SK-N-SH (cell line): ENCODE measurements around the gene FGD3. TPM values are rescaled to one million over a fixed set of nuclear protein-coding genes. Genes with fewer than 3 reads are reported as not detected.
"Not testable (repeated sequence)": the region's sequence is repeated elsewhere in the genome, so short reads cannot be mapped to it uniquely, and the experiment has no call there.

Experiments used
- CTCF ChIA-PET: fragments of 300-600, 350-600 bp; formaldehyde crosslinking; extraction: SDS; loops from one replicate; lab custom pipeline; 2021; lab: Yijun Ruan, JAX
- POLR2A ChIA-PET: fragments of 350-600 bp; sonication (Branson Sonifier 250); formaldehyde crosslinking; extraction: SDS; loops from one replicate; lab custom pipeline; 2020; ENCODE audit warnings: antibody characterized with exemption, inconsistent platforms; lab: Yijun Ruan, JAX
- DNase-seq: peaks from one replicate; pipeline ENCODE4 v3.0.0; 2012
- H2AFZ ChIP-seq: fragments of 200-600 bp; sonication (generic); 2 replicates; pipeline ENCODE4 v1.8.1; 2016; ENCODE audit warnings: antibody characterized with exemption, mild to moderate bottlenecking, low read depth
- H3F3A ChIP-seq: fragments of 200-600 bp; sonication (generic); replicated peaks from 2 replicates; pipeline ENCODE3; 2016; ENCODE audit warnings: antibody characterized with exemption, mild to moderate bottlenecking; ENCODE audit not compliant: insufficient read depth
- H3K27ac ChIP-seq, 2 experiments: fragments of 200-500 bp in 1 of 2; fragments of 200-600 bp in 1 of 2; sonication (Bioruptor generic) in 1 of 2; sonication (generic), shearing (Covaris generic) in 1 of 2; 2 replicates each; pipeline versions ENCODE4 v1.5.1 to v1.6.1; 2014 to 2016; ENCODE audit warnings: low read depth in 2 of 2, inconsistent platforms in 1 of 2, low read length in 1 of 2, mild to moderate bottlenecking in 1 of 2, mixed read lengths in 1 of 2
- H3K27me3 ChIP-seq: fragments of 200-600 bp; sonication (generic), shearing (Covaris generic); 2 replicates; pipeline ENCODE4 v1.6.1; 2016; ENCODE audit warnings: mixed run types; ENCODE audit not compliant: insufficient read depth
- H3K36me3 ChIP-seq, 2 experiments: fragments of 200-500 bp in 1 of 2; fragments of 200-600 bp in 1 of 2; sonication (Bioruptor generic) in 1 of 2; sonication (generic) in 1 of 2; replicated peaks in 1 of 2; 2 replicates each; pipeline versions ENCODE3 to v1.5.1; 2014 to 2016; ENCODE audit warnings: low read length in 1 of 2, mild to moderate bottlenecking in 1 of 2; ENCODE audit not compliant: insufficient read depth in 2 of 2, control insufficient read depth in 1 of 2
- H3K4me1 ChIP-seq, 2 experiments: fragments of 200-500 bp in 1 of 2; fragments of 200-600 bp in 1 of 2; sonication (Bioruptor generic) in 1 of 2; sonication (generic), shearing (Covaris generic) in 1 of 2; 2 replicates each; pipeline versions ENCODE4 v1.5.1 to v1.6.1; 2014 to 2016; ENCODE audit warnings: low read depth in 1 of 2, low read length in 1 of 2, mixed run types in 1 of 2; ENCODE audit not compliant: insufficient read depth in 2 of 2, control insufficient read depth in 1 of 2
- H3K4me2 ChIP-seq: fragments of 200-600 bp; sonication (generic), shearing (Covaris generic); 2 replicates; pipeline ENCODE4 v1.6.1; 2017; ENCODE audit warnings: mixed run types
- H3K4me3 ChIP-seq, 2 experiments: fragments of 200-500 bp in 1 of 2; fragments of 200-600 bp in 1 of 2; sonication (Bioruptor generic) in 1 of 2; sonication (generic), shearing (Covaris generic) in 1 of 2; 2 replicates each; pipeline versions ENCODE4 v1.5.1 to v1.8.1; 2014 to 2016; ENCODE audit warnings: low read depth in 2 of 2, inconsistent platforms in 1 of 2, low read length in 1 of 2, mild to moderate bottlenecking in 1 of 2, mixed read lengths in 1 of 2, moderate library complexity in 1 of 2
- H3K79me2 ChIP-seq: fragments of 200-600 bp; sonication (generic); 2 replicates; pipeline ENCODE4 v1.8.1; 2017; ENCODE audit warnings: mild to moderate bottlenecking; ENCODE audit not compliant: insufficient read depth
- H3K9ac ChIP-seq: fragments of 200-600 bp; sonication (generic); 2 replicates; pipeline ENCODE4 v1.6.1; 2017; ENCODE audit warnings: mixed run types
- H3K9me2 ChIP-seq: fragments of 200-600 bp; sonication (generic); 2 replicates; pipeline ENCODE4 v1.6.1; 2017; ENCODE audit warnings: mixed run types
- H3K9me3 ChIP-seq: fragments of 200-600 bp; sonication (generic); 2 replicates; pipeline ENCODE4 v1.6.1; 2017; ENCODE audit warnings: mixed run types, mild to moderate bottlenecking, moderate library complexity
- H4K20me1 ChIP-seq: fragments of 200-600 bp; sonication (generic); 2 replicates; pipeline ENCODE4 v1.6.1; 2017; ENCODE audit warnings: mild to moderate bottlenecking, mixed run types; ENCODE audit not compliant: insufficient read depth
- CTCF ChIP-seq: fragments of 200-600 bp; sonication (generic); IDR thresholded peaks from 2 replicates; pipeline ENCODE4 v1.6.1; 2017; ENCODE audit warnings: antibody characterized with exemption, mild to moderate bottlenecking, moderate library complexity
- ELF1 ChIP-seq: IDR thresholded peaks from 2 replicates; pipeline ENCODE4 v1.4.0; 2012
- FOXJ3 ChIP-seq: sonication (generic); formaldehyde crosslinking; IDR thresholded peaks from 2 replicates; pipeline ENCODE4 v1.5.1; 2020; ENCODE audit warnings: mild to moderate bottlenecking, missing genetic modification reagents
- MXI1 ChIP-seq: IDR thresholded peaks from 2 replicates; pipeline ENCODE4 v1.6.1; 2012; ENCODE audit warnings: mild to moderate bottlenecking, low read depth, low read length, improper control_type of control experiment
- PBX3 ChIP-seq: IDR thresholded peaks from 2 replicates; pipeline ENCODE4; 2012
- RFX5 ChIP-seq: IDR thresholded peaks from 2 replicates; pipeline ENCODE4 v1.6.1; 2012; ENCODE audit warnings: mild to moderate bottlenecking, improper control_type of control experiment, low read length
- SIN3A ChIP-seq: IDR thresholded peaks from 2 replicates; pipeline ENCODE4 v1.6.1; 2012; ENCODE audit warnings: low read depth, mild to moderate bottlenecking, low read length, moderate library complexity, borderline replicate concordance
- SMC3 ChIP-seq: IDR thresholded peaks from 2 replicates; pipeline ENCODE4 v1.6.1; 2012; ENCODE audit warnings: low read depth, low read length, improper control_type of control experiment
- TEAD4 ChIP-seq: IDR thresholded peaks from 2 replicates; pipeline ENCODE4 v1.4.0; 2012; ENCODE audit warnings: mild to moderate bottlenecking, borderline replicate concordance; ENCODE audit not compliant: insufficient read depth
- YY1 ChIP-seq: IDR thresholded peaks from 2 replicates; pipeline ENCODE4 v1.4.0; 2012; ENCODE audit warnings: low read depth, mild to moderate bottlenecking
- WGBS: methylation state at CpG from one replicate; pipeline ENCODE4 v1.1.6; 2017; ENCODE audit warnings: low lambda C conversion rate; 5-methylcytosine and 5-hydroxymethylcytosine counted together
- polyA plus RNA-seq, 3 experiments: library from polyadenylated mRNA; depleted of rRNA; stranded (reverse); fragments of >200 nt; gene quantifications; 2 replicates each; pipeline ENCODE4 v1.2.3, GENCODE V29; 2012
- TF ChIP-seq, protein P1 (sequence below): IDR thresholded peaks from 2 replicates; pipeline ENCODE4 v1.4.0; 2012; ENCODE audit warnings: low read depth, borderline replicate concordance

Gene FGD3, protein sequence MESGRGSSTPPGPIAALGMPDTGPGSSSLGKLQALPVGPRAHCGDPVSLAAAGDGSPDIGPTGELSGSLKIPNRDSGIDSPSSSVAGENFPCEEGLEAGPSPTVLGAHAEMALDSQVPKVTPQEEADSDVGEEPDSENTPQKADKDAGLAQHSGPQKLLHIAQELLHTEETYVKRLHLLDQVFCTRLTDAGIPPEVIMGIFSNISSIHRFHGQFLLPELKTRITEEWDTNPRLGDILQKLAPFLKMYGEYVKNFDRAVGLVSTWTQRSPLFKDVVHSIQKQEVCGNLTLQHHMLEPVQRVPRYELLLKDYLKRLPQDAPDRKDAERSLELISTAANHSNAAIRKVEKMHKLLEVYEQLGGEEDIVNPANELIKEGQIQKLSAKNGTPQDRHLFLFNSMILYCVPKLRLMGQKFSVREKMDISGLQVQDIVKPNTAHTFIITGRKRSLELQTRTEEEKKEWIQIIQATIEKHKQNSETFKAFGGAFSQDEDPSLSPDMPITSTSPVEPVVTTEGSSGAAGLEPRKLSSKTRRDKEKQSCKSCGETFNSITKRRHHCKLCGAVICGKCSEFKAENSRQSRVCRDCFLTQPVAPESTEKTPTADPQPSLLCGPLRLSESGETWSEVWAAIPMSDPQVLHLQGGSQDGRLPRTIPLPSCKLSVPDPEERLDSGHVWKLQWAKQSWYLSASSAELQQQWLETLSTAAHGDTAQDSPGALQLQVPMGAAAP
- polyA plus RNA-seq (2012; rRNA removed): not detected in 2 replicates
- polyA plus RNA-seq (2012; cell fraction: cytosol; rRNA removed): 0.01 TPM in 2 replicates
- not detected in 2 replicates for polyA plus RNA-seq (2012; cell fraction: nucleus; rRNA removed)

GRCh38 chr9:92947268-92948037 is at the start of gene FGD3:
Gene FGD3, plus strand, starts transcription at chr9:92947523. Its CDS starts 28,734 bp downstream, at chr9:92976257.
- Histone ChIP-seq H3K79me2 (no peaks in the 10 kb centered on the region), H3K27me3 (peaks cover 12% of the 10 kb centered on the region), H2AFZ (no peak within 1 kb of the TSS), H3K9ac (no peak within 1 kb of the TSS; the same call in 1 of the 2 replicates), H3K27ac (no peak within 1 kb of the TSS), H3K4me3 (peak within 1 kb of the TSS; percentile 49 to 52), H3K9me2 (no peaks in the 10 kb centered on the region), H3K9me3 (no peaks in the 10 kb centered on the region), H3F3A (no peaks in the 10 kb centered on the region)
- peak; percentile 85 for DNase-seq
- WGBS: 7% methylated on average over 28 of the region's 36 CpGs
- CTCF ChIA-PET: interaction anchor here (1.5 kb wide), 1 partner anchor 9 kb away, joined by 6 read pairs; no protein-coding TSS in a partner anchor
- TF ChIP-seq SIN3A (no peak), PBX3 (no peak), TEAD4 (no peak), ELF1 (no peak), FOXJ3 (CRISPR knock-in tag) (no peak), YY1 (no peak), SMC3 (no peak), MXI1 (no peak), RFX5 (no peak), CTCF (no peak)
- TF ChIP-seq, protein P1, sequence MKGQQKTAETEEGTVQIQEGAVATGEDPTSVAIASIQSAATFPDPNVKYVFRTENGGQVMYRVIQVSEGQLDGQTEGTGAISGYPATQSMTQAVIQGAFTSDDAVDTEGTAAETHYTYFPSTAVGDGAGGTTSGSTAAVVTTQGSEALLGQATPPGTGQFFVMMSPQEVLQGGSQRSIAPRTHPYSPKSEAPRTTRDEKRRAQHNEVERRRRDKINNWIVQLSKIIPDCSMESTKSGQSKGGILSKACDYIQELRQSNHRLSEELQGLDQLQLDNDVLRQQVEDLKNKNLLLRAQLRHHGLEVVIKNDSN: no peak
- TF ChIP-seq, all 33 proteins: peak for 0
- H3K4me1 ChIP-seq: peaks cover 0 to 4% of the 10 kb centered on the region in 2 experiments; a peak in 1 of 4 replicates
- H3K36me3 ChIP-seq: no peaks in the 10 kb centered on the region
- POLR2A ChIA-PET: no interaction called here
- H3K4me2 ChIP-seq: peak within 1 kb of the TSS; percentile 82
- no peaks in the 10 kb centered on the region for H4K20me1 ChIP-seq

DNA sequence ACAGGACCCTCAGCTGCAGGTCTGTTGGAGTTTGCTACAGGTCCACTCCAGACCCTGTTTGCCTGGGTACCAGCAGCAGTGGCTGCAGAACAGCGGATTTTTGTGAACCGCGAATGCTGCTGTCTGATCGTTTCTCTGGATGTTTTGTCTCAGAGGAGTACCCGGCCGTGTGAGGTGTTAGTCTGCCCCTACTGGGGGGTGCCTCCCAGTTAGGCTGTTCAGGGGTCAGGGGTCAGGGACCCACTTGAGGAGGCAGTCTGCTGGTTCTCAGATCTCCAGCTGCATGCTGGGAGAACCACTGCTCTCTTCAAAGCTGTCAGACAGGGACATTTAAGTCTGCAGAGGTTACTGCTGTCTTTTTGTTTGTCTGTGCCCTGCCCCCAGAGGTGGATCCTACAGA is 42.2 kb upstream of the FGD3 start:
- H3K9me2 ChIP-seq, DNase-seq, H3F3A ChIP-seq, H3K27ac ChIP-seq, CTCF ChIA-PET, H4K20me1 ChIP-seq, H3K27me3 ChIP-seq, H3K9me3 ChIP-seq, H3K9ac ChIP-seq, H3K4me3 ChIP-seq, H2AFZ ChIP-seq, H3K36me3 ChIP-seq, H3K4me2 ChIP-seq, POLR2A ChIA-PET, H3K4me1 ChIP-seq, H3K79me2 ChIP-seq: not testable (repeated sequence)
- WGBS: 62% methylated on average over 4 of the region's 6 CpGs
